HCT116 (cell line): ENCODE results near the gene IGSF9. TPM values are rescaled to one million over a fixed set of nuclear protein-coding genes. Genes with fewer than 3 reads are reported as not detected.

Source experiments
- ATAC-seq: fragments of 200-7000 bp; cut with Tn5 transposase; 2 replicates; pipeline ENCODE4 v1.9.1; 2020; ENCODE audit warnings: mild to moderate bottlenecking, moderate library complexity
- BruUV-seq: library from RNA; stranded (reverse); fragments of 400-500 nt; replicated peaks from 2 replicates; lab custom pipeline; 2021; lab: Mats Ljungman, UMichigan
- CTCF ChIA-PET: fragments of 300-600 bp; sonication (Branson Sonifier 250); formaldehyde crosslinking; loops from one replicate; lab custom pipeline; 2021; ENCODE audit warnings: antibody characterized with exemption; lab: Charles Lee
- POLR2A ChIA-PET: fragments of 300-600, 350-600 bp; sonication (Branson Sonifier 250); formaldehyde crosslinking; loops from one replicate; lab custom pipeline; 2021; ENCODE audit warnings: antibody characterized with exemption; lab: Charles Lee
- RAD21 ChIA-PET, 2 experiments: fragments of 300-600 bp; sonication (Branson Sonifier 250); formaldehyde crosslinking; loops; one replicate each; lab custom pipeline; 2023; ENCODE audit warnings: low total read pairs in 2 of 2; ENCODE audit not compliant: uncharacterized antibody in 2 of 2, unreplicated experiment in 2 of 2, low non-redundant PET in 1 of 2; lab: Charles Lee
- DNase-seq: peaks from one replicate; pipeline ENCODE4 v3.0.0-alpha.2; 2010; ENCODE audit warnings: low read depth, low spot score
- H2AFZ ChIP-seq: fragments of 200-600 bp; shearing (Covaris generic), sonication (generic); 2 replicates; pipeline ENCODE4 v1.6.1; 2017; ENCODE audit warnings: low read depth, mixed run types, mixed read lengths, antibody characterized with exemption, low read length; ENCODE audit not compliant: poor library complexity, severe bottlenecking
- H3K27ac ChIP-seq: 2 replicates; pipeline ENCODE4 v1.5.1; 2012; ENCODE audit warnings: low read depth, low read length
- H3K27me3 ChIP-seq: fragments of 200-600 bp; sonication (generic); 2 replicates; pipeline ENCODE4 v1.6.1; 2016; ENCODE audit warnings: mixed run types, low read length, mixed read lengths; ENCODE audit not compliant: insufficient read depth
- H3K36me3 ChIP-seq, 2 experiments: fragments of 200-500 bp in 1 of 2; fragments of 200-600 bp in 1 of 2; sonication (Bioruptor generic) in 1 of 2; sonication (generic) in 1 of 2; 2 replicates each; pipeline versions ENCODE4 v1.5.1 to v1.6.1; 2014 to 2016; ENCODE audit warnings: low read length in 2 of 2, inconsistent platforms in 1 of 2, mixed read lengths in 1 of 2, mixed run types in 1 of 2; ENCODE audit not compliant: insufficient read depth in 2 of 2, control insufficient read depth in 1 of 2
- H3K4me1 ChIP-seq, 2 experiments: fragments of 200-600 bp in 1 of 2; sonication (generic) in 1 of 2; 2 replicates each; pipeline versions ENCODE4 v1.5.1 to v1.6.1; 2012 to 2017; ENCODE audit warnings: low read length in 2 of 2, inconsistent platforms in 1 of 2, mild to moderate bottlenecking in 1 of 2, mixed read lengths in 1 of 2, mixed run types in 1 of 2, moderate library complexity in 1 of 2; ENCODE audit not compliant: insufficient read depth in 2 of 2, control insufficient read depth in 1 of 2
- H3K4me2 ChIP-seq: fragments of 200-600 bp; sonication (generic); 2 replicates; pipeline ENCODE4 v1.6.1; 2017; ENCODE audit warnings: mixed run types, low read length, mixed read lengths
- H3K4me3 ChIP-seq, 2 experiments: fragments of 200-600 bp in 1 of 2; sonication (generic) in 1 of 2; replicated peaks in 1 of 2; 2 replicates each; pipeline ENCODE4 v1.5.1; 2011 to 2016; ENCODE audit warnings: low read length in 2 of 2, control low read depth in 1 of 2, low read depth in 1 of 2, mild to moderate bottlenecking in 1 of 2, mixed read lengths in 1 of 2, mixed run types in 1 of 2
- H3K79me2 ChIP-seq: fragments of 200-600 bp; sonication (generic); 2 replicates; pipeline ENCODE4 v1.6.1; 2017; ENCODE audit warnings: mild to moderate bottlenecking, mixed run types, low read length, moderate library complexity, mixed read lengths; ENCODE audit not compliant: insufficient read depth
- H3K9ac ChIP-seq: fragments of 200-600 bp; sonication (generic); 2 replicates; pipeline ENCODE4 v1.6.1; 2016; ENCODE audit warnings: low read length, mixed read lengths
- H3K9me2 ChIP-seq: fragments of 200-600 bp; sonication (generic), shearing (Covaris generic); 2 replicates; pipeline ENCODE4 v1.6.1; 2017; ENCODE audit warnings: mixed run types, mild to moderate bottlenecking, moderate library complexity; ENCODE audit not compliant: insufficient read depth
- H3K9me3 ChIP-seq, 2 experiments: fragments of 200-500 bp in 1 of 2; fragments of 200-600 bp in 1 of 2; sonication (Bioruptor generic) in 1 of 2; sonication (generic) in 1 of 2; 2 replicates each; pipeline ENCODE4 v1.6.1; 2014 to 2017; ENCODE audit warnings: low read length in 2 of 2, mixed read lengths in 2 of 2, inconsistent platforms in 1 of 2, low read depth in 1 of 2, mild to moderate bottlenecking in 1 of 2, mixed run types in 1 of 2, moderate library complexity in 1 of 2; ENCODE audit not compliant: control insufficient read depth in 1 of 2, insufficient read depth in 1 of 2
- H4K20me1 ChIP-seq: fragments of 200-600 bp; sonication (generic), shearing (Covaris generic); 2 replicates; pipeline ENCODE4 v1.6.1; 2017; ENCODE audit warnings: mixed run types, mild to moderate bottlenecking, moderate library complexity; ENCODE audit not compliant: insufficient read depth
- CEBPB ChIP-seq: IDR thresholded peaks from 2 replicates; pipeline ENCODE4 v1.6.1; 2012; ENCODE audit warnings: low read depth
- ELF1 ChIP-seq: IDR thresholded peaks from 2 replicates; pipeline ENCODE4 v1.6.1; 2012; ENCODE audit warnings: low read depth, borderline replicate concordance
- EZH2 ChIP-seq: fragments of 200-600 bp; sonication (generic); IDR thresholded peaks from 2 replicates; pipeline ENCODE4 v1.6.1; 2017; ENCODE audit warnings: antibody characterized with exemption, mixed run types
- EZH2phosphoT487 ChIP-seq: fragments of 200-600 bp; IDR thresholded peaks from 2 replicates; pipeline ENCODE4 v1.6.1; 2018; ENCODE audit warnings: antibody characterized with exemption, borderline replicate concordance
- POLR2A ChIP-seq: IDR thresholded peaks from 2 replicates; pipeline ENCODE4 v1.7.0; 2011; ENCODE audit warnings: borderline replicate concordance; ENCODE audit not compliant: insufficient read depth, insufficient read length; ENCODE audit errors: extremely low read depth
- REST ChIP-seq: IDR thresholded peaks from 2 replicates; pipeline ENCODE4 v1.6.1; 2012; ENCODE audit warnings: low read depth
- SP1 ChIP-seq: IDR thresholded peaks from 2 replicates; pipeline ENCODE4 v1.6.1; 2012; ENCODE audit warnings: low read depth
- TCF7L2 ChIP-seq: IDR thresholded peaks from 2 replicates; pipeline ENCODE4 v1.7.0; 2011; ENCODE audit warnings: borderline replicate concordance, inconsistent platforms; ENCODE audit not compliant: insufficient read depth, insufficient read length; ENCODE audit errors: extremely low read depth
- YY1 ChIP-seq: IDR thresholded peaks from 2 replicates; pipeline ENCODE4 v1.6.1; 2011; ENCODE audit warnings: low read length, low read depth, moderate library complexity, mild to moderate bottlenecking; ENCODE audit not compliant: insufficient replicate concordance; ENCODE audit errors: extremely low read depth
- intact Hi-C: fragments of 100-400 bp; cut with micrococcal nuclease; formaldehyde crosslinking; loops from 2 replicates; pipeline ENCODE4 v1.10.0; 2022
- total RNA-seq: library from RNA; stranded (reverse); gene quantifications from one replicate; pipeline ENCODE4 v1.2.1, GENCODE V29; 2021; ENCODE audit not compliant: unreplicated experiment

Gene IGSF9
- total RNA-seq, 1 experiment from 2014 or later = 10.3 TPM

DNA sequence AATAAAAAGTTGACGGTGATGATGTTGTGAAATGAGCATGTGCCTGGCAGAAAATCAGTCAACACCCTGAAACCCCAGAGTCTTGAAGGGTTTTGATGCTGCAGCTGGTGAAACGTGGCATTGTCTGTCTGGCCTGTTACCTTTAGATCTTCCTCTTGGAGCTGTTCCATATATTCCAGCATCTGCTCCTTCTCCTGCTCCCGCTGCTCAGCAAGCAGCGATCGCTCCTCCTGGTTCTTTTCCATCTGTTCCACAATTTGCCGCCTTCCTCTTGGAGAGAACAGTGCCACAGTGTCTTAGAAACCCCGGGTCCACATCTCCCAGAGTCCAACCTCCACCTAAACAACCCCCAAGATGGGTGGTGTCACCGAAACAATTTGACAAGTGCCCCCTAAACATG is 61.1 kb downstream of the IGSF9 start:
- ChIA-PET CTCF (no interaction called here), POLR2A (no interaction called here), RAD21 (no interaction called here)
- Histone ChIP-seq H4K20me1 (no peaks in the 10 kb centered on the region), H3K9me2 (no peaks in the 10 kb centered on the region), H3K4me1 (peaks cover 21 to 41% of the 10 kb centered on the region in 2 experiments), H3K27me3 (no peaks in the 10 kb centered on the region), H3K36me3 (no peaks in the 10 kb centered on the region), H3K79me2 (no peaks in the 10 kb centered on the region), H3K4me2 (no peak overlapping the region), H2AFZ (no peak overlapping the region), H3K9me3 (no peaks in the 10 kb centered on the region), H3K27ac (no peak overlapping the region), H3K4me3 (no peak overlapping the region), H3K9ac (no peak overlapping the region)
- no peak for TF ChIP-seq TCF7L2
- TF ChIP-seq POLR2A = no peak
- no peak for TF ChIP-seq YY1
- no peak for TF ChIP-seq ELF1
- no peak for TF ChIP-seq EZH2
- no peak for TF ChIP-seq SP1
- no peak for TF ChIP-seq REST
- no peak for TF ChIP-seq EZH2phosphoT487
- TF ChIP-seq CEBPB = no peak
- intact Hi-C loops = no loop called here
- no peak for DNase-seq
- BruUV-seq = no TSS peak
- no peak for ATAC-seq
